H9 (cell line): ENCODE data around the gene DOCK1. TPM values are rescaled to one million over a fixed set of nuclear protein-coding genes. Genes with fewer than 3 reads are reported as not detected.

Source experiments
- DNase-seq: peaks from one replicate; pipeline ENCODE4 v3.0.0-alpha.2; 2017
- H2AFZ ChIP-seq: one replicate; pipeline ENCODE4 v1.6.1; 2013; ENCODE audit warnings: mild to moderate bottlenecking, low read length, control low read depth, moderate library complexity
- H2AK5ac ChIP-seq: 2 replicates; pipeline ENCODE4 v1.6.1; 2013; ENCODE audit warnings: low read length, control low read depth, mixed read lengths; ENCODE audit not compliant: insufficient read length
- H2BK120ac ChIP-seq: one replicate; pipeline ENCODE4 v1.6.1; 2013; ENCODE audit warnings: low read depth, mild to moderate bottlenecking, low read length, control low read depth, inconsistent platforms; ENCODE audit not compliant: poor library complexity, severe bottlenecking
- H2BK12ac ChIP-seq: 2 replicates; pipeline ENCODE4 v1.6.1; 2013; ENCODE audit warnings: low read length, control low read depth, mixed read lengths, low read depth; ENCODE audit not compliant: insufficient read length
- H2BK15ac ChIP-seq: 2 replicates; pipeline ENCODE4 v1.6.1; 2013; ENCODE audit warnings: low read depth, low read length, control low read depth
- H2BK20ac ChIP-seq: one replicate; pipeline ENCODE4 v1.6.1; 2013; ENCODE audit warnings: low read depth, mild to moderate bottlenecking, low read length, control low read depth, inconsistent platforms; ENCODE audit not compliant: poor library complexity, severe bottlenecking
- H2BK5ac ChIP-seq: 2 replicates; pipeline ENCODE4 v1.6.1; 2013; ENCODE audit warnings: low read length, control low read depth, mixed read lengths; ENCODE audit not compliant: insufficient read length
- H3K14ac ChIP-seq: 2 replicates; pipeline ENCODE4 v1.6.1; 2013; ENCODE audit warnings: low read length, control low read depth; ENCODE audit not compliant: insufficient read depth
- H3K18ac ChIP-seq: 2 replicates; pipeline ENCODE4 v1.6.1; 2013; ENCODE audit warnings: low read depth, mild to moderate bottlenecking, mixed read lengths, low read length, control low read depth; ENCODE audit not compliant: insufficient read length
- H3K23ac ChIP-seq: 2 replicates; pipeline ENCODE4 v1.6.1; 2013; ENCODE audit warnings: low read length, control low read depth, mixed read lengths, low read depth; ENCODE audit not compliant: insufficient read length
- H3K23me2 ChIP-seq: 2 replicates; pipeline ENCODE4 v1.6.1; 2013; ENCODE audit warnings: low read depth, mild to moderate bottlenecking, mixed read lengths, low read length, control low read depth; ENCODE audit not compliant: insufficient read length, poor library complexity, severe bottlenecking
- H3K27ac ChIP-seq: 2 replicates; pipeline ENCODE4 v1.5.1; 2013; ENCODE audit warnings: low read length, control low read depth, mixed read lengths, low read depth; ENCODE audit not compliant: insufficient read length
- H3K27me3 ChIP-seq: 2 replicates; pipeline ENCODE4 v1.6.1; 2013; ENCODE audit warnings: low read length, control low read depth, inconsistent platforms; ENCODE audit not compliant: insufficient read depth
- H3K4ac ChIP-seq: 2 replicates; pipeline ENCODE4 v1.6.1; 2013; ENCODE audit warnings: low read depth, mild to moderate bottlenecking, control low read depth, inconsistent platforms, low read length, moderate library complexity
- H3K4me1 ChIP-seq: 2 replicates; pipeline ENCODE4 v1.6.1; 2013; ENCODE audit warnings: low read length, control low read depth, inconsistent platforms; ENCODE audit not compliant: insufficient read depth
- H3K4me2 ChIP-seq: 2 replicates; pipeline ENCODE4 v1.6.1; 2013; ENCODE audit warnings: low read length, control low read depth, mixed read lengths; ENCODE audit not compliant: insufficient read length, insufficient read depth
- H3K56ac ChIP-seq: 2 replicates; pipeline ENCODE4 v1.6.1; 2013; ENCODE audit warnings: low read depth, mild to moderate bottlenecking, mixed read lengths, low read length, control low read depth; ENCODE audit not compliant: insufficient read length
- H3K79me1 ChIP-seq: 2 replicates; pipeline ENCODE4 v1.6.1; 2013; ENCODE audit warnings: low read depth, mild to moderate bottlenecking, moderate library complexity, low read length, control low read depth, inconsistent platforms; ENCODE audit not compliant: insufficient read depth, poor library complexity, severe bottlenecking
- H3K79me2 ChIP-seq: 2 replicates; pipeline ENCODE4 v1.6.1; 2013; ENCODE audit warnings: low read length, control low read depth, inconsistent platforms; ENCODE audit not compliant: insufficient read depth
- H3K9ac ChIP-seq: 2 replicates; pipeline ENCODE4 v1.6.1; 2013; ENCODE audit warnings: low read length, control low read depth, mixed read lengths; ENCODE audit not compliant: insufficient read length; ENCODE audit errors: extremely low read depth
- H3K9me3 ChIP-seq: one replicate; pipeline ENCODE4 v1.6.1; 2013; ENCODE audit warnings: low read depth, low read length, inconsistent platforms; ENCODE audit not compliant: control insufficient read depth
- H3T11ph ChIP-seq: one replicate; pipeline ENCODE4 v1.6.1; 2013; ENCODE audit warnings: mild to moderate bottlenecking, low read length, control low read depth, inconsistent platforms
- H4K20me1 ChIP-seq: one replicate; pipeline ENCODE4 v1.6.1; 2013; ENCODE audit not compliant: control insufficient read depth, insufficient read length, insufficient read depth
- H4K5ac ChIP-seq: 2 replicates; pipeline ENCODE4 v1.6.1; 2013; ENCODE audit warnings: low read depth, mild to moderate bottlenecking, mixed read lengths, low read length, control low read depth; ENCODE audit not compliant: insufficient read length
- H4K8ac ChIP-seq: replicated peaks from 2 replicates; pipeline ENCODE4 v1.6.1; 2013; ENCODE audit warnings: low read length, control low read depth, mixed read lengths, low read depth; ENCODE audit not compliant: insufficient read length
- H4K91ac ChIP-seq: 2 replicates; pipeline ENCODE4 v1.6.1; 2013; ENCODE audit warnings: low read depth, mild to moderate bottlenecking, moderate library complexity, mixed read lengths, low read length, control low read depth; ENCODE audit not compliant: insufficient read length
- H3K27ac Mint-ChIP-seq, 3 experiments: 2 replicates in 2 of 3; 3 replicates in 1 of 3; pipeline ENCODE4 v1.8.0; 2020 to 2021; ENCODE audit warnings: mixed read lengths in 3 of 3, mild to moderate bottlenecking in 1 of 3, moderate library complexity in 1 of 3
- H3K27me3 Mint-ChIP-seq: 2 replicates; pipeline ENCODE4 v1.8.0; 2021; ENCODE audit warnings: low read depth, mild to moderate bottlenecking, moderate library complexity, mixed read lengths
- H3K36me3 Mint-ChIP-seq, 3 experiments: 2 replicates in 2 of 3; 3 replicates in 1 of 3; pipeline ENCODE4 v1.8.0; 2020 to 2021; ENCODE audit warnings: low read depth in 3 of 3, mixed read lengths in 3 of 3; ENCODE audit not compliant: insufficient read depth in 1 of 3
- H3K4me1 Mint-ChIP-seq, 2 experiments: 2 replicates each; pipeline ENCODE4 v1.8.0; 2020; ENCODE audit warnings: mixed read lengths in 2 of 2
- H3K4me3 Mint-ChIP-seq, 2 experiments: 2 replicates in 1 of 2; 3 replicates in 1 of 2; pipeline ENCODE4 v1.8.0; 2020 to 2021; ENCODE audit warnings: mild to moderate bottlenecking in 2 of 2, mixed read lengths in 2 of 2, moderate library complexity in 1 of 2
- H3K9me3 Mint-ChIP-seq, 2 experiments: 2 replicates in 1 of 2; 3 replicates in 1 of 2; pipeline ENCODE4 v1.8.0; 2020; ENCODE audit warnings: mild to moderate bottlenecking in 2 of 2, mixed read lengths in 2 of 2, moderate library complexity in 1 of 2
- WGBS: extraction: QIAGEN DNeasy Blood & Tissue Kit; methylation state at CpG from one replicate; pipeline ENCODE4 v1.1.7; 2013; ENCODE audit warnings: missing lambda C conversion rate, low lambda C conversion rate, mixed read lengths; ENCODE audit not compliant: insufficient read length; ENCODE audit errors: extremely low coverage; 5-methylcytosine and 5-hydroxymethylcytosine counted together
- total RNA-seq: library from RNA; stranded (reverse); gene quantifications from 2 replicates; pipeline ENCODE4 v1.2.1, GENCODE V29; 2021
- TF ChIP-seq, protein P1 (sequence below): fragments of 200-600 bp; sonication (generic); conservative IDR thresholded peaks from 3 replicates; pipeline ENCODE4 v1.8.0; 2021; ENCODE audit warnings: antibody characterized with exemption, mild to moderate bottlenecking

The DOCK1 gene
- total RNA-seq, 1 experiment from 2014 or later = 57.0 TPM

DNA sequence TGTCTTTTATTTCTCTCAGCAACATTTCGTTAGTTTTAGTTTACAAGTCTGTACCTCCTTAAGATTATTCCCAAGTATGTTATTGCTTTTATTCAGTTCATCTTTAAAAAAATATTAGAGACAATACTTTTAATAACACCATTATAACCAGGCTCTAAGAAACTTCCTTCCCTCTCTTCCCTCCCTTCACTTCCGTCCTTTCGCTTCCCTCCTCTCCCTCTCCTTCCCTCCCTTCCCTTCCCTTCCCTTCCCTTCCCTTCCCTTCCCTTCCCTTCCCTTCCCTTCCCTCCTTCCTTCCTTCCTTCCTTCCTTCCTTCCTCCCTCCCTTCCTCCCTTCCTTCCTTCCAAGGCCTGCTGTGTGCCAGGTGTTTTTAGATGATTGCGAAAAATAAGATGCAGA is 58.1 kb downstream of the DOCK1 start:
- Histone ChIP-seq H2BK15ac (no peak overlapping the region), H2BK120ac (no peak overlapping the region), H3T11ph (no peak overlapping the region), H3K4ac (no peak overlapping the region), H4K5ac (no peak overlapping the region), H3K79me2 (peaks cover 6% of the 10 kb centered on the region; the same call in 1 of the 2 replicates), H2AK5ac (no peak overlapping the region), H4K20me1 (no peaks in the 10 kb centered on the region), H4K91ac (no peak overlapping the region), H3K27ac (no peak overlapping the region), H3K27me3 (no peaks in the 10 kb centered on the region), H2BK12ac (no peak overlapping the region), H3K18ac (no peak overlapping the region), H2BK5ac (no peak overlapping the region), H3K14ac (no peak overlapping the region), H3K56ac (no peak overlapping the region), H2BK20ac (no peak overlapping the region), H3K23me2 (no peaks in the 10 kb centered on the region), H4K8ac (no peak overlapping the region), H3K23ac (no peak overlapping the region), H3K4me2 (no peak overlapping the region), H3K9ac (no peak overlapping the region), H2AFZ (no peak overlapping the region), H3K4me1 (peaks cover 3% of the 10 kb centered on the region; the same call in 1 of the 2 replicates), H3K79me1 (peaks cover 2% of the 10 kb centered on the region), H3K9me3 (no peaks in the 10 kb centered on the region)
- H3K4me1 Mint-ChIP-seq = peaks cover 28 to 33% of the 10 kb centered on the region in 2 experiments
- peak overlapping the region in 2 of 3 experiments; percentile 53 to 78; a peak in 3 of 7 replicates for H3K27ac Mint-ChIP-seq
- no peak for DNase-seq
- peaks cover 0 to 3% (median 0%) of the 10 kb centered on the region in 3 experiments; a peak in 3 of 7 replicates for H3K36me3 Mint-ChIP-seq
- TF ChIP-seq, protein P1, sequence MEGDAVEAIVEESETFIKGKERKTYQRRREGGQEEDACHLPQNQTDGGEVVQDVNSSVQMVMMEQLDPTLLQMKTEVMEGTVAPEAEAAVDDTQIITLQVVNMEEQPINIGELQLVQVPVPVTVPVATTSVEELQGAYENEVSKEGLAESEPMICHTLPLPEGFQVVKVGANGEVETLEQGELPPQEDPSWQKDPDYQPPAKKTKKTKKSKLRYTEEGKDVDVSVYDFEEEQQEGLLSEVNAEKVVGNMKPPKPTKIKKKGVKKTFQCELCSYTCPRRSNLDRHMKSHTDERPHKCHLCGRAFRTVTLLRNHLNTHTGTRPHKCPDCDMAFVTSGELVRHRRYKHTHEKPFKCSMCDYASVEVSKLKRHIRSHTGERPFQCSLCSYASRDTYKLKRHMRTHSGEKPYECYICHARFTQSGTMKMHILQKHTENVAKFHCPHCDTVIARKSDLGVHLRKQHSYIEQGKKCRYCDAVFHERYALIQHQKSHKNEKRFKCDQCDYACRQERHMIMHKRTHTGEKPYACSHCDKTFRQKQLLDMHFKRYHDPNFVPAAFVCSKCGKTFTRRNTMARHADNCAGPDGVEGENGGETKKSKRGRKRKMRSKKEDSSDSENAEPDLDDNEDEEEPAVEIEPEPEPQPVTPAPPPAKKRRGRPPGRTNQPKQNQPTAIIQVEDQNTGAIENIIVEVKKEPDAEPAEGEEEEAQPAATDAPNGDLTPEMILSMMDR = no peak
- H3K27me3 Mint-ChIP-seq = no peaks in the 10 kb centered on the region
- no CpG with 5 or more reads among the region's 4 CpGs for WGBS
- no peak overlapping the region for H3K4me3 Mint-ChIP-seq
- no peaks in the 10 kb centered on the region for H3K9me3 Mint-ChIP-seq
